Osteocyte (in vitro differentiated cells): ENCODE data around the gene AK8. TPM values are rescaled to one million over a fixed set of nuclear protein-coding genes. Genes with fewer than 3 reads are reported as not detected.
A peak's percentile ranks its signal among the peaks of the same experiment; 100 is the strongest.

ENCODE experiments used
- DNase-seq: peaks from one replicate; pipeline ENCODE4 v3.0.0; 2021; ENCODE audit warnings: mixed read lengths; ENCODE audit not compliant: unreplicated experiment; ENCODE audit errors: extremely low spot score
- H3K27ac Mint-ChIP-seq: one replicate; pipeline ENCODE4 v1.8.0; 2021; ENCODE audit warnings: mild to moderate bottlenecking, mixed read lengths; ENCODE audit not compliant: unreplicated experiment
- H3K27me3 Mint-ChIP-seq: one replicate; pipeline ENCODE4 v1.8.0; 2021; ENCODE audit warnings: mixed read lengths; ENCODE audit not compliant: unreplicated experiment
- H3K36me3 Mint-ChIP-seq: one replicate; pipeline ENCODE4 v1.8.0; 2021; ENCODE audit warnings: mixed read lengths; ENCODE audit not compliant: unreplicated experiment
- H3K4me1 Mint-ChIP-seq: one replicate; pipeline ENCODE4 v1.8.0; 2021; ENCODE audit warnings: mixed read lengths; ENCODE audit not compliant: unreplicated experiment
- H3K4me3 Mint-ChIP-seq: one replicate; pipeline ENCODE4 v1.8.0; 2021; ENCODE audit warnings: mild to moderate bottlenecking, moderate library complexity, mixed read lengths; ENCODE audit not compliant: unreplicated experiment
- H3K9me3 Mint-ChIP-seq: one replicate; pipeline ENCODE4 v1.8.0; 2021; ENCODE audit warnings: mixed read lengths; ENCODE audit not compliant: unreplicated experiment
- total RNA-seq: library from RNA; stranded (reverse); gene quantifications from 2 replicates; pipeline ENCODE4 v1.2.1, GENCODE V29; 2021
- TF ChIP-seq, protein P1 (sequence below): fragments of 200-600 bp; sonication (generic); IDR thresholded peaks from 2 replicates; pipeline ENCODE4 v1.5.0; 2021; ENCODE audit warnings: antibody characterized with exemption, mild to moderate bottlenecking, moderate library complexity

Gene AK8
- total RNA-seq, 1 donor from 2014 or later, result 0.91 TPM

DNA sequence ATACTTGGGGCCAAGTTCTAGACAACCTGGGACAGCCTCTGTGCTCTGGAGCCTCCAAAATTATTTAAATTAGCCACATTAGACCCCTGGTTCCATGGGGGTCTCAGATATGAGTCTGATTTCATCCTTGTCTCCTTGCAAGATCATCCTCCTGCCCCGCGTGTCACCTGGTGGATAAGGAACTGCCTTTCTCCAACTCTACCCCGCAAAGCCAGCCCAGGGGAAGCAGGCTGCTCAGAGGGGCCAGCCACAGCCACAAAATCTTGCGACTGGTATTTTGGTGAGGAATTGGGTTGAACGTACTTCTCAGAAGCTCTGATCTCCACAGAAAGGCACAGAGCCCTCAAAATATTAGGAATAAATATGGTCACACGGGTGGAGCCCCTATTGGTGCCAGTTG is 101.2 kb downstream of the AK8 start:
- TF ChIP-seq, protein P1, sequence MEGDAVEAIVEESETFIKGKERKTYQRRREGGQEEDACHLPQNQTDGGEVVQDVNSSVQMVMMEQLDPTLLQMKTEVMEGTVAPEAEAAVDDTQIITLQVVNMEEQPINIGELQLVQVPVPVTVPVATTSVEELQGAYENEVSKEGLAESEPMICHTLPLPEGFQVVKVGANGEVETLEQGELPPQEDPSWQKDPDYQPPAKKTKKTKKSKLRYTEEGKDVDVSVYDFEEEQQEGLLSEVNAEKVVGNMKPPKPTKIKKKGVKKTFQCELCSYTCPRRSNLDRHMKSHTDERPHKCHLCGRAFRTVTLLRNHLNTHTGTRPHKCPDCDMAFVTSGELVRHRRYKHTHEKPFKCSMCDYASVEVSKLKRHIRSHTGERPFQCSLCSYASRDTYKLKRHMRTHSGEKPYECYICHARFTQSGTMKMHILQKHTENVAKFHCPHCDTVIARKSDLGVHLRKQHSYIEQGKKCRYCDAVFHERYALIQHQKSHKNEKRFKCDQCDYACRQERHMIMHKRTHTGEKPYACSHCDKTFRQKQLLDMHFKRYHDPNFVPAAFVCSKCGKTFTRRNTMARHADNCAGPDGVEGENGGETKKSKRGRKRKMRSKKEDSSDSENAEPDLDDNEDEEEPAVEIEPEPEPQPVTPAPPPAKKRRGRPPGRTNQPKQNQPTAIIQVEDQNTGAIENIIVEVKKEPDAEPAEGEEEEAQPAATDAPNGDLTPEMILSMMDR, result no peak
- Mint-ChIP-seq H3K27me3 (peaks cover 24% of the 10 kb centered on the region), H3K36me3 (no peaks in the 10 kb centered on the region), H3K9me3 (peaks cover 6% of the 10 kb centered on the region), H3K4me3 (no peak overlapping the region), H3K4me1 (no peaks in the 10 kb centered on the region), H3K27ac (no peak overlapping the region)
- DNase-seq, result peak; percentile 76

DNA sequence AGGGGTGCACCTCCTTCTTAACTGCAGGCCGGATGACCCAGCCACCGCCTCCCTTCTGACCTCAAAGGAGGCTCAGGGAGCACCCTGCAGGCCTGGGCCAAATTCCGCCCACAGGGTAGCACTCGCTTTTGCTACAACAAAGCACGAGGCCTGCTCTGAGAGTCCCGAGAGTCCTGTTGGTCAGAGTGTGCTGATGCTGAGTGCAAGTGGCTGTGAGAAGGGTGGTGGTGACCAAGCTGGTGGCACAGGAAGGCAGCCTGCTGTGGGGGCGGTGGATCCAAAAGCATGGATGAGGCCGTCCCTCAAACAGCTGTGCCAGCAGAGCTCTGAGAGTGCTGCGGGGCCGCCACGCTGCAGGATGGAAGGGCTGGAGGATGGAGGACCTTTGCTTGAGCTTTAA is 101.8 kb downstream of the AK8 start:
- Mint-ChIP-seq H3K36me3 (no peaks in the 10 kb centered on the region), H3K4me3 (no peak overlapping the region), H3K27ac (no peak overlapping the region), H3K9me3 (peaks cover 6% of the 10 kb centered on the region), H3K4me1 (no peaks in the 10 kb centered on the region), H3K27me3 (peaks cover 19% of the 10 kb centered on the region)
- TF ChIP-seq, protein P1, result no peak
- DNase-seq, result peak; percentile 78

DNA sequence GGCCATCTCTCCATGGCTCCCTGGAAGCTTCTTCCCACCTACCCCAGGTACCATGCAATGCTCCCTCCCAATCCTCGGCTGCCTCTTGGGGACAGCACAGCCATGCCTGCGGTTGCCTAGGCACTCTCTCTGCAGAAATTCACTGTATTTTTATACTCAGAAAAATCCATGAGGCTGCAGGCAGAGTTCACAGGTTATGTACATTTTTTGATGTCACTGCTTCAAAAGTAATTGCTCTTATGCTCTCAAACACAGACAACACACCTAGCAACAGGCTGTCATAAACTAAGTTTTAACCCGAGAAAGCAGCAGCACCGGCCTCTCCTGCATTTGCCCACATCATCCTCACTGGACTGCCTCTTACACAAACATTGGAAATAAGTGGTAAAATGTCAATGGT is 102.4 kb downstream of the AK8 start:
- peaks cover 6% of the 10 kb centered on the region for H3K9me3 Mint-ChIP-seq
- peaks cover 14% of the 10 kb centered on the region for H3K27me3 Mint-ChIP-seq
- peak; percentile 56 for DNase-seq
- TF ChIP-seq, protein P1, result no peak
- no peak overlapping the region for H3K27ac Mint-ChIP-seq
- no peaks in the 10 kb centered on the region for H3K4me1 Mint-ChIP-seq
- no peak overlapping the region for H3K4me3 Mint-ChIP-seq
- H3K36me3 Mint-ChIP-seq, result no peaks in the 10 kb centered on the region

- TF ChIP-seq, protein P1, result no peak
- peak; percentile 15 for DNase-seq
- no peaks in the 10 kb centered on the region for H3K36me3 Mint-ChIP-seq
- peaks cover 2% of the 10 kb centered on the region for H3K4me1 Mint-ChIP-seq
- H3K27me3 Mint-ChIP-seq, result peaks cover 6% of the 10 kb centered on the region
- peaks cover 6% of the 10 kb centered on the region for H3K9me3 Mint-ChIP-seq
- no peak overlapping the region for H3K27ac Mint-ChIP-seq
- no peak overlapping the region for H3K4me3 Mint-ChIP-seq
Measured at GRCh38 chr9:132774886-132775285, 103.2 kb downstream of the AK8 start.

- Mint-ChIP-seq H3K4me1 (peaks cover 10% of the 10 kb centered on the region), H3K27me3 (no peaks in the 10 kb centered on the region), H3K27ac (no peak overlapping the region), H3K9me3 (peaks cover 6% of the 10 kb centered on the region), H3K4me3 (no peak overlapping the region), H3K36me3 (no peaks in the 10 kb centered on the region)
- peak; percentile 51 for DNase-seq
- TF ChIP-seq, protein P1, result no peak
Measured at GRCh38 chr9:132773764-132774339, 104.2 kb downstream of the AK8 start.
